ENCODE measurements around the gene UBE2U. TPM values are rescaled to one million over a fixed set of nuclear protein-coding genes. Genes with fewer than 3 reads are reported as not detected.

Gene UBE2U
- total and polyA plus RNA-seq, 2 of the 8 experiments (the other 6 are each of a cell fraction or from before 2014, with no cell fraction given) = not detected

DNA sequence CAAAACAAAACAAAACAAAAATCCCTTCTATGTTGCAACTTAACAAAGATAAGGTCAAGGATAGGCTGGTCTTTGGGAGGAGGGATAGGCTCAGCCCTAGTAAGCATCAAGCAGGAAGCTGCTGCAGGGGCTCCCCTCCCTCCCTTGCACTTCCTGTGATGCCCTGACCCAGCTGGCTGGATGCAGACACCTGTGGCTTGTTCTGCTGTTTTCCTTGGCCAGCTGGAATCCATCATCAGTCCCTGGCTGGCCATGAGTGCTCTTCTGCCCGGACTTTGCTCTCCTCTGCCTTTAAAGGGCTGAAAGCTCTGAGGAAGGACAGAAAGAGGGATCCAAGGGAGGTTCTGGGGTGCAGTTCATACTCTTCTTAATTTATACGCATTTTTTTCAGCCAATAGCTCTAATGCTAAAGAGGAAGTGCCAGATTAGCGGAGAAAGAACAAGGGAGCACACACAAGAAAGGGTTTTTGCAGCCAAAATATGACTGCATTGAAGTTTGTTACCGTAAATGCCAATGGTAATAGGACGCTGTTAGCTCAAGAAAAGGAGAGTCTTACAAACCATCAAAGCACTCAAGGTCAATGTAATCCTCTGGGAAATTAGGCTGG lies 19.9 kb upstream of the UBE2U start:
- H4K20me1 ChIP-seq (replicated peaks in 1 of 2; ENCODE audit: control insufficient read depth in 1 of 2, insufficient read depth in 2 of 2, low read length in 2 of 2) = peaks cover 0 to 2% of the 10 kb centered on the region in 2 experiments
- no peaks in the 10 kb centered on the region for H3K9me3 ChIP-seq (ENCODE audit: insufficient read depth in 2 of 2, low read depth in 1 of 2, low read length in 1 of 2)
- H3K27me3 ChIP-seq (replicated peaks in 1 of 4; ENCODE audit: control insufficient read depth in 3 of 4, extremely low read depth in 1 of 4, insufficient read depth in 3 of 4, low read length in 3 of 4) = no peaks in the 10 kb centered on the region
- H3K14ac ChIP-seq (ENCODE audit: insufficient read length) = no peak overlapping the region
- H4K91ac ChIP-seq (replicated peaks; ENCODE audit: insufficient read length, low read length) = no peak overlapping the region
- no peak overlapping the region for H2BK15ac ChIP-seq (ENCODE audit: low read length)
- H3K23me2 ChIP-seq (ENCODE audit: low read depth, low read length) = no peaks in the 10 kb centered on the region; the same call in 1 of the 2 replicates
- no peak overlapping the region for H2AFZ ChIP-seq (ENCODE audit: low read length)
- no peak overlapping the region for H2BK12ac ChIP-seq (ENCODE audit: low read depth, low read length)
- H2BK5ac ChIP-seq (ENCODE audit: low read depth, low read length) = no peak overlapping the region
- no peak overlapping the region for H3K4me3 ChIP-seq (ENCODE audit: extremely low read depth in 1 of 4, insufficient read depth in 2 of 4, low read depth in 3 of 4, low read length in 4 of 4)
- TF ChIP-seq KDM1A (IDR thresholded peaks at IDR 0.05; ENCODE audit: borderline replicate concordance, low read length) (no peak), TCF12 (IDR thresholded peaks at IDR 0.05; ENCODE audit: low read depth, low read length) (peak; percentile 71; the same call in 1 of the 2 replicates)
- H2AK5ac ChIP-seq (ENCODE audit: low read depth, low read length) = no peak overlapping the region
- no peak overlapping the region for H3K4me2 ChIP-seq (ENCODE audit: insufficient read depth in 1 of 2, low read depth in 2 of 2, low read length in 2 of 2)
- H3K36me3 ChIP-seq (ENCODE audit: control insufficient read depth in 2 of 4, insufficient read depth in 4 of 4, low read length in 3 of 4) = peaks cover 0 to 7% (median 5%) of the 10 kb centered on the region in 4 experiments; a peak in 5 of 8 replicates
- no peak overlapping the region for H3K4ac ChIP-seq (replicated peaks; ENCODE audit: insufficient read length, low read depth, low read length)
- H3K9ac ChIP-seq (replicated peaks in 1 of 4; ENCODE audit: extremely low read depth in 1 of 4, low read depth in 3 of 4, low read length in 3 of 4) = no peak overlapping the region
- DNase-seq (ENCODE audit: low read depth in 1 of 2, low spot score in 2 of 2) (no peak), FAIRE-seq (no peak)
- no peak overlapping the region for H2BK120ac ChIP-seq (replicated peaks; ENCODE audit: low read depth, low read length)
- no peaks in the 10 kb centered on the region for H3K79me1 ChIP-seq (ENCODE audit: low read depth, low read length)
- no peak overlapping the region for H3K18ac ChIP-seq (ENCODE audit: extremely low read depth, low read length)
- CTCF ChIA-PET (ENCODE audit: partially characterized antibody) = interaction anchor here (1.4 to 4.2 kb wide), 5 partner anchors 10 to 492 kb away, joined by 3 to 23 read pairs (median 11); no protein-coding TSS in a partner anchor
- no peaks in the 10 kb centered on the region for H3K79me2 ChIP-seq (ENCODE audit: control insufficient read depth in 1 of 2, insufficient read depth in 2 of 2, low read length in 2 of 2)
- no peak overlapping the region for H4K8ac ChIP-seq (ENCODE audit: extremely low read depth, insufficient read depth, low read length)
- POLR2A ChIA-PET (ENCODE audit: partially characterized antibody) = interaction anchor here (1.0 kb wide), 1 partner anchor 11 kb away, joined by 3 read pairs; no protein-coding TSS in a partner anchor
- H3K56ac ChIP-seq (replicated peaks; ENCODE audit: insufficient read length, low read depth, low read length) = no peak overlapping the region
- no peak overlapping the region for H2BK20ac ChIP-seq (ENCODE audit: low read length)
- 0 out of 7 replicates have a peak, but pooled peaks cover 0 to 2% (median 0%) of the 10 kb centered on the region in 4 experiments for H3K4me1 ChIP-seq (replicated peaks in 1 of 4; ENCODE audit: control insufficient read depth in 3 of 4, insufficient read depth in 4 of 4, low read length in 3 of 4)
- H4K5ac ChIP-seq (ENCODE audit: insufficient read length, low read depth, low read length) = no peak overlapping the region
- 86% methylated on average over 5 of the region's 5 CpGs; no CpG with 5 or more reads in 1 of the 2 experiments for WGBS, 2 experiments (ENCODE audit: extremely low coverage in 1 of 2, insufficient coverage in 1 of 2, insufficient read length in 1 of 2, insufficient replicate concordance in 2 of 2, low coverage in 1 of 2, low lambda C conversion rate in 2 of 2, missing lambda C conversion rate in 1 of 2)
- H3K23ac ChIP-seq (ENCODE audit: insufficient read length) = no peak overlapping the region
- H3K27ac ChIP-seq (ENCODE audit: low read depth, low read length) = no peak overlapping the region
